Heart right ventricle (tissue), 16 donors: ENCODE measurements around the gene CLCN6. TPM values are rescaled to one million over a fixed set of nuclear protein-coding genes. Genes with fewer than 3 reads are reported as not detected.

Source experiments
- ATAC-seq, 8 donors: fragments of 200-7000 bp; cut with Tn5 transposase; one replicate each; pipeline ENCODE4 v1.9.1; 2020; ENCODE audit warnings: mild to moderate bottlenecking in 8 of 8, moderate library complexity in 8 of 8, moderate number of reproducible peaks in 1 of 8
- DNase-seq, 2 donors: peaks; one replicate each; pipeline ENCODE4 v3.0.0-alpha.2; 2020
- H3K27ac ChIP-seq, 10 donors: fragments of 200-600 bp; sonication (generic) in 2 of 10; one replicate each; pipeline versions ENCODE4 v1.5.0 to v1.8.0; 2020 to 2022; ENCODE audit warnings: mild to moderate bottlenecking in 3 of 10
- H3K27me3 ChIP-seq, 7 donors: fragments of 200-600 bp; one replicate each; pipeline ENCODE4 v1.8.0; 2021 to 2022; ENCODE audit warnings: mild to moderate bottlenecking in 2 of 7
- H3K36me3 ChIP-seq, 9 donors: fragments of 200-600 bp; sonication (generic) in 1 of 9; one replicate each; pipeline versions ENCODE4 v1.5.0 to v1.8.0; 2020 to 2022; ENCODE audit warnings: mild to moderate bottlenecking in 2 of 9
- H3K4me1 ChIP-seq, 9 donors: fragments of 200-600 bp; sonication (generic) in 1 of 9; one replicate each; pipeline versions ENCODE4 v1.5.0 to v1.8.0; 2020 to 2022; ENCODE audit warnings: mild to moderate bottlenecking in 4 of 9
- H3K4me3 ChIP-seq, 10 donors: fragments of 200-600 bp; sonication (generic) in 2 of 10; one replicate each; pipeline versions ENCODE4 v1.5.0 to v1.8.0; 2020 to 2022; ENCODE audit warnings: mild to moderate bottlenecking in 7 of 10, moderate library complexity in 2 of 10
- H3K9me3 ChIP-seq, 11 donors: fragments of 200-600 bp in 10 of 11; sonication (generic) in 2 of 11; one replicate each; pipeline versions ENCODE4 v1.5.0 to v1.8.0; 2013 to 2022; ENCODE audit warnings: mild to moderate bottlenecking in 2 of 11, control low read depth in 1 of 11, moderate library complexity in 1 of 11
- WGBS, 2 donors: extraction: QIAGEN DNeasy Blood & Tissue Kit; methylation state at CpG; one replicate each; pipeline ENCODE4 v1.1.7; 2013; ENCODE audit warnings: inconsistent platforms in 1 of 2; 5-methylcytosine and 5-hydroxymethylcytosine counted together
- intact Hi-C, 10 donors: fragments of 100-400 bp; cut with DNase I; formaldehyde crosslinking; loops; one replicate each; pipeline versions ENCODE4 v1.11.1 to v1.14.2; 2022
- polyA plus RNA-seq, 2 donors: library from polyadenylated mRNA; stranded (reverse); fragments of 200-250 nt; gene quantifications; one replicate each; pipeline ENCODE4 v1.2.3, GENCODE V29; 2013
- total RNA-seq, 10 donors: library from RNA; stranded (reverse); fragmentation: NEBNext Ultra II Directional in 3 of 10; extraction: Animal tissue kit (Norgen Biotek cat#: 25700) in 3 of 10; gene quantifications; one replicate each; pipeline versions ENCODE4 v1.2.1 to v1.2.4, GENCODE V29; 2021 to 2023
- TF ChIP-seq, protein P1 (sequence below), 9 donors: fragments of 200-600 bp; sonication (generic) in 2 of 9; IDR thresholded peaks; one replicate each; pipeline versions ENCODE4 v1.5.0 to v1.8.0; 2021 to 2022; ENCODE audit warnings: antibody characterized with exemption in 9 of 9, mild to moderate bottlenecking in 5 of 9, moderate library complexity in 1 of 9
- donor health status: Arrhythmogenic right ventricular cardiomyopathy.
- donor health status: ischemic (EF 13 %, LVEDD 7.1; RV severe dilation, severe dysfunction).
- donor health status: healthy with polysubstance abuse.
- donor health status: DM: no; HTN: yes; CAD: no.
- donor health status: DM: no; HTN: no; CAD: no.
- donor health status: ischemic (EF 25% LVEDD 6.9; RV normal size, moderate dysfunction).
- donor health status: ischemic (EF 25% LVEDD 5.7; RV mildly dilated, moderate dysfunction).
- donor health status: healthy.
- donor health status: DM: yes; HTN: yes; CAD: no.
- donor health status: Ischemic cardiomyopathy.
- donor health status: ischemic (EF 35%, LVEDD 5.7; RV mildly dilated, moderate dysfunction).
- donor health status: nonischemic (EF 11% LVEDD 7.7; RV severe dilation, severe dysfunction).
- donor health status: DM: yes; HTN: yes; CAD: no.
- donor health status: PGD.
- donor health status: ischemic (EF 29% LVEDD 5.4; RV normal size, mild dysfunction).
- donor health status: nonischemic (EF 23%, LVEDD 6.1; RV moderate dilation, normal function).

Gene CLCN6
- total and polyA plus RNA-seq, 12 donors: 9.1 to 20.9 (median 16.2) TPM

DNA sequence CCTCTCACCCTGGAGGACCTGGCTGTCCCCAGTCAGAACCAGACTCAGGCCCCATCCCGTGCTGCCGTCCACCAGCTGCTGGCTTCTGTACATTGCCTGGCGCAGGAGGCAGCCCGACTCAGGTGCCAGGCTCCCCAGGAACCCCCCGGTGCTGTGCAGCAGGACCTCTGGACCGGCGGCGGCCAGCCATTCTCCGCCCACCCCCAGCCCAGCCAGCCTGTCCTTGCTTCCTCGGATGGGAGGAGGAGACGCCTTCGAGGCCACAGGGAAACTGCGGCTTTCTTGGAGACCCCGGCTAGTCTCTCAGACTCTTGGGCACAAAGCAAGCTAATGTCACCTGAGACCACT is 39.6 kb upstream of the CLCN6 start:
- no peak for ATAC-seq
- DNase-seq: no peak
- WGBS, 2 donors: 80 to 93% methylated on average over 11 to 14 of the region's 14 CpGs
- Histone ChIP-seq H3K36me3 (no peaks in the 10 kb centered on the region), H3K27me3 (peaks cover 0 to 21% (median 16%) of the 10 kb centered on the region in 7 donors), H3K9me3 (no peaks in the 10 kb centered on the region), H3K4me3 (no peak overlapping the region), H3K27ac (no peak overlapping the region), H3K4me1 (peaks cover 0 to 19% (median 11%) of the 10 kb centered on the region in 9 donors)
- intact Hi-C loops: no loop called here
- TF ChIP-seq, protein P1, sequence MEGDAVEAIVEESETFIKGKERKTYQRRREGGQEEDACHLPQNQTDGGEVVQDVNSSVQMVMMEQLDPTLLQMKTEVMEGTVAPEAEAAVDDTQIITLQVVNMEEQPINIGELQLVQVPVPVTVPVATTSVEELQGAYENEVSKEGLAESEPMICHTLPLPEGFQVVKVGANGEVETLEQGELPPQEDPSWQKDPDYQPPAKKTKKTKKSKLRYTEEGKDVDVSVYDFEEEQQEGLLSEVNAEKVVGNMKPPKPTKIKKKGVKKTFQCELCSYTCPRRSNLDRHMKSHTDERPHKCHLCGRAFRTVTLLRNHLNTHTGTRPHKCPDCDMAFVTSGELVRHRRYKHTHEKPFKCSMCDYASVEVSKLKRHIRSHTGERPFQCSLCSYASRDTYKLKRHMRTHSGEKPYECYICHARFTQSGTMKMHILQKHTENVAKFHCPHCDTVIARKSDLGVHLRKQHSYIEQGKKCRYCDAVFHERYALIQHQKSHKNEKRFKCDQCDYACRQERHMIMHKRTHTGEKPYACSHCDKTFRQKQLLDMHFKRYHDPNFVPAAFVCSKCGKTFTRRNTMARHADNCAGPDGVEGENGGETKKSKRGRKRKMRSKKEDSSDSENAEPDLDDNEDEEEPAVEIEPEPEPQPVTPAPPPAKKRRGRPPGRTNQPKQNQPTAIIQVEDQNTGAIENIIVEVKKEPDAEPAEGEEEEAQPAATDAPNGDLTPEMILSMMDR (IDR thresholded peaks at IDR 0.05): no peak

DNA sequence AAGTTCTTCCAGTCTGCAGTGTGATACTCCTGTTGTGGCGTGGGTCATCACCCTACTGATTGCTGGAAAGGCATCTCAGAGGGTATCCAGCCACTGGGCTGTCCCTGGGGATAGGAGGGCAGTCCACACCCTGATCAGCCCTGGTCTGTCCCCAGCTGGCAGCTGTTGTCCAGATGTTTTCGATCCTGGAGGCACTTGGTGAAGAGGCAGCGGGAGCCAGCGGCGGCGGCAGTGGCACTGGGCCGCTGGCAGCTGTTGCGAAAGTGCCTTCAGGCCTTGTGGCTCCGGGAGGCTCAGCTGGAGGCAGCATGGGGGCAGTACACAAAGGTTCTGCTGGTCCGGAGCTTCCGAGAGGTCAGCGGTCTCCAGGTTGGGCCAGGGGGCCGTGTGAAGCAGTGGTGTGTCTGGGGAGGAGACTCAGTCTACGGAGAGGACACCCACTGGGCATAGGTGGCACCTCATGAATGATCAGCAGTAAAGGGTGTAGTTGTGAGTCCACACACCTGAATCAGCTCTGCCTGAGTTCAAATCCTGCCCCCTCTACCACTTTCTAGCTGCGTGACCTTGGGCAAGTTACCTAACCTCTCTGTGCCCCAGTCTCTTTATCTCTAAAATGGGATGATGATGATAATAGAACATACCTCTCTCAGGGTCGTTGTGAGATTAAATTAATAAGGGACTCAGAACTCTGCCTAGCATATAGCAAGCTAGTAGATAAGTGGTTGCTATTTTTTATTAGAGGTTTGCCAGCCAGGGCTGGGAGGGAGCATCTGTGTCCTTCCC is 37.9 kb upstream of the CLCN6 start:
- Histone ChIP-seq H3K4me1 (peaks cover 0 to 16% (median 8%) of the 10 kb centered on the region in 9 donors), H3K27ac (peak overlapping the region in 2 of 10 donors; percentile 43 to 56), H3K9me3 (no peaks in the 10 kb centered on the region), H3K4me3 (no peak overlapping the region), H3K27me3 (peaks cover 0 to 4% (median 0%) of the 10 kb centered on the region in 7 donors), H3K36me3 (no peaks in the 10 kb centered on the region)
- WGBS, 2 donors: 78 to 80% methylated on average over 16 of the region's 16 CpGs
- TF ChIP-seq, protein P1 (IDR thresholded peaks at IDR 0.05): no peak
- DNase-seq: no peak
- intact Hi-C loops: no loop called here
- ATAC-seq: peak in 1 of 8 donors; percentile 11

DNA sequence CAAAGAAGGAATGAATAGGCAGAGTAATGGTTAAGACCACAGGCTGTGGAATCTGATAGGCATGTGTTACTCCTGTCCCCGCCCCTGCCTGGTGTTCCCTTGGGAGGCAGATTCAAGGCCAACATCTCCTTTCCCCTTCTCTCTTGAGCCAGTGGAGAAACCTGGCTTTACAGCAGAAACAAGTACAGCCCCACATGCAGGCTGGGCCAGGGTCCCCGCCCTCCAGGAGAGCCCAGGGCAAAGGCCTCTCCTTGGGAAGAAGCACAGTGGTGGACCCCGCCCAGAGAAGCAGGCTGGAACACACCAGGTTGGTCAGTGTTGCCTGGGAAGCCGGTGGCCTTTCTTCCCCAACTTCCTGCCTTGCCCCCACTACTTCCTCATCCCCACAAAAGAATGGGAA is 37.2 kb upstream of the CLCN6 start:
- no peaks in the 10 kb centered on the region for H3K36me3 ChIP-seq
- H3K27ac ChIP-seq: peak overlapping the region in 2 of 10 donors; percentile 43 to 56
- TF ChIP-seq, protein P1 (IDR thresholded peaks at IDR 0.05): no peak
- no peak overlapping the region for H3K4me3 ChIP-seq
- ATAC-seq (peak in 4 of 8 donors; percentile 27 to 66 (median 46)), DNase-seq (no peak)
- H3K4me1 ChIP-seq: peaks cover 0 to 16% (median 8%) of the 10 kb centered on the region in 9 donors
- intact Hi-C loops: no loop called here
- WGBS, 2 donors: 57 to 58% methylated on average over 4 of the region's 4 CpGs
- H3K27me3 ChIP-seq: no peaks in the 10 kb centered on the region
- no peaks in the 10 kb centered on the region for H3K9me3 ChIP-seq

DNA sequence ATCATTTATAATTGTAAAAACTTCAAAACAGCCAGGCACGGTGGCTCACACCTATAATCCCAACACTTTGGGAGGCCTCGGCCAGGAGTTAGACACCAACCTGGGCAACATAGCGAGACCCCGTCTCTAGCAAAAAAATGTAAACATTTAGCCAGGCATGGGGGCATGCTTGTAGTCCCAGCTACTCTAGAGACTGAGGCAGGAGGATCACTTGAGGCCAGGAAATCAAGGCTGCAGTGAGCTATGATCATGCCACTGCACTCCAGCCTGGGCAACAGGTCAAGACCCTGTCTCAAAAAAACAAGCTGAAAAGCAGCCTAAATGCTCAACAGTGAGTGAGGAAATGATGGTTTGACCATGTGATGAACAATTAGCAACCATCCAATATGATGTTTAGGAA is 36.7 kb upstream of the CLCN6 start:
- intact Hi-C loops: no loop called here
- H3K4me1 ChIP-seq: peaks cover 0 to 16% (median 8%) of the 10 kb centered on the region in 9 donors
- no peaks in the 10 kb centered on the region for H3K9me3 ChIP-seq
- H3K27ac ChIP-seq: peak overlapping the region in 1 of 10 donors; percentile 43
- TF ChIP-seq, protein P1 (IDR thresholded peaks at IDR 0.05): no peak
- 69 to 75% methylated on average over 4 of the region's 4 CpGs for WGBS, 2 donors
- H3K36me3 ChIP-seq: no peaks in the 10 kb centered on the region
- ATAC-seq: no peak
- no peak overlapping the region for H3K4me3 ChIP-seq
- no peaks in the 10 kb centered on the region for H3K27me3 ChIP-seq
- DNase-seq: no peak
